HG02870 (cell line): ENCODE measurements around the gene PARPBP.
"Not testable (repeated sequence)": the region's sequence is repeated elsewhere in the genome, so short reads cannot be mapped to it uniquely, and the experiment has no call there.

Source experiments
- ATAC-seq: cut with Tn5 transposase; IDR thresholded peaks from one replicate; pipeline ENCODE4 v1.9.1; 2021; ENCODE audit warnings: mild to moderate bottlenecking, moderate library complexity; ENCODE audit not compliant: unreplicated experiment

PARPBP gene

DNA sequence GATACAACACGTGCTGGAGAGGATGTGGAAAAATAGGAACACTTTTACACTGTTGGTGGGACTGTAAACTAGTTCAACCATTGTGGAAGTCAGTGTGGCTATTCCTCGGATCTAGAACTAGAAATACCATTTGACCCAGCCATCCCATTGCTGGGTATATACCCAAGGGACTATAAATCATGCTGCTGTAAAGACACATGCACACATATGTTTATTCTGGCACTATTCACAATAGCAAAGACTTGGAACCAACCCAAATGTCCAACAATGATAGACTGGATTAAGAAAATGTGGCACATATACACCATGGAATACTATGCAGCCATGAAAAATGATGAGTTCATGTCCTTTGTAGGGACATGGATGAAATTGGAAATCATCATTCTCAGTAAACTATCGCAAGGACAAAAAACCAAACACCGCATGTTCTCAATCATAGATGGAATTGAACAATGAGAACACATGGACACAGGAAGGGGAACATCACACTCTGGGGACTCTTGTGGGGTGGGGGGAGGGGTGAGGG lies 27.1 kb downstream of the PARPBP start:
- not testable (repeated sequence) for ATAC-seq

GRCh38 chr12:102155206-102155605 lies 35.2 kb downstream of the PARPBP start:
- not testable (repeated sequence) for ATAC-seq

GRCh38 chr12:102163383-102163782 lies 43.4 kb downstream of the PARPBP start:
- no peak for ATAC-seq

DNA sequence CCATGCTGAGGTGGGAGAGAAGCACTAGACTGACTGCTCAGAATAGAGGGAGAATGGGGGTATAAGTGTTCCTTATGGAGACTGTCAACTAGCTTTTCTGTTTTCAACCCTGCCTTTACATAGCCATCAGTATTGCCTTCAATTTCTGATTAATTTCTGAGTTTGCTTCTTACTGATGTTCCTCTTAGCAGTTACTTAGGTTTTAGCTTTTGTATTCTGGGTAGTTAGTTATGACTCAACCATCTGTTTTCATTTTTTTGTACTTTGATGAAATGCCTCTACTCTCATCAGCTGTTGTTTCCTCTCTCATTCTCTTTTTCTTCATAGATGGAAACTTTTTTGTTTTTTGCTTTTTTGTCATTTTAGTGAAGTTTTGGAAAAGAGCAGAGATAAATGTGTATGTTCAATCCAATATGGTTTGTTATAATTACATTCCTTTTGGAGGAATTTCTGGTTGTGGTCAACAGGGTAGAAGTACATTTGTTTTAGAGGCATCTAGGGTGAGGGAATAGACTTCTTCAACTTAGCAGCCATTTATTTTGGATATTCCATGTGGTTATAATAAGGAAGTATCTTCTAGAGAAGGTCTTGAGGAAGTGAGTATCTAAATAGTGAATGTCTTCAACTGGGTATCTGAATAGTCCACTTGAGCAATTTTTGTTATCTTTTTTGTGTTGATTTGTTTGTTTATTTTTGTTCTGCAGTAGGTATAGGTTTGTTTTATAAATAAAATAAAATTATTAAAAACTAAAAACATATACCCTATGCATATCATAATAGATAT lies 48.0 kb downstream of the PARPBP start:
- peak; percentile 79 for ATAC-seq

DNA sequence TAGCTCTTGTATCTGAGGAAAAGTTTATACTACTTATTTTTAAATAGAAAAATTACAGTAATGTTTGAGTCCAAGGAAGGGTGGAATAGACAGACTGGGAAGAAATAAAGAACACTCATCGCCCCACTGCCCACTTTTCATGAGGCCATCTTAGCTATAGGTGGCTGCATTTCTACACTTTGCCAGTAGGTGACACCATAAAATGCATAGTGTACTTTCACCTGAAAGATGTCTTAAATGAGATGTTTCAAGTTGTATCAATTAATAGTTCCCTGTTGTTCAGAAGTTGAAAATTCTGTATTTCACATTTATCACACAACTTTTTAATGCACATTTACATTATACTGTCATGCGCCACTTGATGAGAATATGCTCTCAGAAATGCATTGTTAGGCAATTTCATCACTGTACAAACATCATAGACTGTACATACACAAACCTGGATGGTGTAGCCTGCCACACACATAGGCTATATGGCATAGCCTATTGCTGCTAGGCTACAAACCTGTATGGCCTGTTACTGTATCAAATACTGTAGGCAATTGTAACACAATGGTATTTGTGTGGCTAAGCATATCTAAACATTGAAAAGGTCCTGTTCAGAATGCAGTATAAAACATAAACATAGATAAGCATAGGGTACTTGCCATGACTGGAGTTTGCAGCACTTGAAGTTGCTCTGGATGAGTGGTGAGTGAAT lies 50.1 kb downstream of the PARPBP start:
- ATAC-seq = no peak

DNA sequence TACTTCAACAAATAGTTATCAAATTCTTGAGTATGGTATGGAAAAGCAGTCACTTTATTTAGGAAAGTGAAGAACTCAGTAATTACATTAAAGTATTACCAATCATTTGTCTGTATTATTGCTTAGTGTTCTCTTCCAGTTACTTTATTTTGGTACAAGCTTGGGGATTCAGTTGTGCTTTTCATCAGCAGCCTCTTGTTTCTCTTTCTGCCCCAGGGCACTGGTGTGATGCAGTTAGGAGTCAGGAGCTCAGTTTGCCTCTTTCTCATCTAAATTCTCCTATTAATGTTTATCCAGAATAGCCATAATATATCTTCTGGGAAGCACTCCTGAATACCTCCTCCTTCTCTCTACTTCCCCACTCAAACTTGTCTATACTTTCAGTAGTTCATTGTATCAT lies 52.0 kb downstream of the PARPBP start:
- ATAC-seq = no peak

GRCh38 chr12:102172436-102172835 lies 52.5 kb downstream of the PARPBP start:
- no peak for ATAC-seq

- ATAC-seq = no peak
Measured at GRCh38 chr12:102174117-102174516, 54.1 kb downstream of the PARPBP start.

GRCh38 chr12:102174761-102175160 lies 54.8 kb downstream of the PARPBP start:
- no peak for ATAC-seq

- ATAC-seq = no peak
Measured at GRCh38 chr12:102182635-102183034, 62.7 kb downstream of the PARPBP start.

- ATAC-seq = no peak
Measured at GRCh38 chr12:102195826-102196225, 75.8 kb downstream of the PARPBP start.

GRCh38 chr12:102197789-102198188 lies 77.8 kb downstream of the PARPBP start, which contains the start of gene PMCH:
Gene PMCH (minus strand): TSS chr12:102197833. CDS start chr12:102197770, 63 bp downstream.
- peak; percentile 99 for ATAC-seq

- no peak for ATAC-seq
Measured at GRCh38 chr12:102201436-102202061, 81.6 kb downstream of the PARPBP start.

- no peak for ATAC-seq
Measured at GRCh38 chr12:102202556-102202955, 82.6 kb downstream of the PARPBP start.

- no peak for ATAC-seq
Measured at GRCh38 chr12:102204025-102204424, 84.0 kb downstream of the PARPBP start.

GRCh38 chr12:102215992-102216691 lies 96.2 kb downstream of the PARPBP start:
- ATAC-seq = no peak

- no peak for ATAC-seq
Measured at GRCh38 chr12:102220736-102221135, 100.8 kb downstream of the PARPBP start.

- ATAC-seq = no peak
Measured at GRCh38 chr12:102227954-102228353, 108.0 kb downstream of the PARPBP start.

DNA sequence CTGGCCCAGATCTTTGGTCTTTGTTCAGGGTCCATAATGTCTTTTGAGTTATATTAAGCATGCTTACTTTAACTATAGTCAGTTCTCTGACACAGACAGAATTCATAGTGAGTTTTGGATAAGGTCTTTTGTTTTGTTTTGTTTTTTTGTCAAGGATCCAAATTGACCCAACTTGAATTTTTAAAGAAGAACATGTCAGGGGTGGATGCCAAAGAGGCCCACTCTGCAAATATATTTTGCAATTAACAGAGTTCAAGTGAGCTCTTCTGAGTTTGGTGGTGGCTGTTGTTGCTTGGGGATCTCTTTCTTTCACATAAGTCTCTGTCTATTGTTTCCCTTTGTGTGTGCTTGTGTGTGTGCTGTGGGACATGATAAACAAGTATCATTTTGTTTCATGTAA lies 112.1 kb downstream of the PARPBP start:
- ATAC-seq = no peak

GRCh38 chr12:102232446-102232845 lies 112.5 kb downstream of the PARPBP start:
- no peak for ATAC-seq

GRCh38 chr12:102234599-102234998 lies 114.6 kb downstream of the PARPBP start:
- no peak for ATAC-seq
